HG03571 (cell line): ENCODE data around the gene ADAMTSL1.

ENCODE experiments used
- ATAC-seq: cut with Tn5 transposase; IDR thresholded peaks from one replicate; pipeline ENCODE4 v1.9.1; 2021; ENCODE audit not compliant: unreplicated experiment

The ADAMTSL1 gene

GRCh38 chr9:18888290-18888689, 414.3 kb downstream of the ADAMTSL1 start:
- no peak for ATAC-seq

GRCh38 chr9:18889550-18889949, 415.6 kb downstream of the ADAMTSL1 start:
- no peak for ATAC-seq

GRCh38 chr9:18890372-18890771, 416.4 kb downstream of the ADAMTSL1 start:
- peak; percentile 76 for ATAC-seq

- no peak for ATAC-seq
Observed at GRCh38 chr9:18891946-18892670, 418.2 kb downstream of the ADAMTSL1 start.

DNA sequence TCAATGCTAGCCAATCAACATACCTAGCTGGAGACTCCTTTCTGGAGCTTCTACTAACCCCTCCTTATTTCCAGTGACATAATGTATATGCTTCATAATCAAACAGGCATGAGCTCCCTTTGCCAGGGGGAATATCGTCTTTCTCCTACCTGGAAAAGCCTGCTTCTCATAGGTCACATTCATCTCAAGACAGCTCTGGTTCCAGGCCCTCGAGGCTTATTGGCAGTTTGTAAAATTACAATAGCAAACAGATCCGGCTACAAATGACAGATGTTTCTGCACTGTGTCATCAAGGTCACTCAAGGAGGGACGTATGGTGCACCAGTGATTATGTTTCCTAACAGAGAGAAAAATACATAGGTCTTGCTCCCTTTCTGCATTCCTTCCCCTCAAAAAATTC, 419.1 kb downstream of the ADAMTSL1 start:
- ATAC-seq, result no peak

DNA sequence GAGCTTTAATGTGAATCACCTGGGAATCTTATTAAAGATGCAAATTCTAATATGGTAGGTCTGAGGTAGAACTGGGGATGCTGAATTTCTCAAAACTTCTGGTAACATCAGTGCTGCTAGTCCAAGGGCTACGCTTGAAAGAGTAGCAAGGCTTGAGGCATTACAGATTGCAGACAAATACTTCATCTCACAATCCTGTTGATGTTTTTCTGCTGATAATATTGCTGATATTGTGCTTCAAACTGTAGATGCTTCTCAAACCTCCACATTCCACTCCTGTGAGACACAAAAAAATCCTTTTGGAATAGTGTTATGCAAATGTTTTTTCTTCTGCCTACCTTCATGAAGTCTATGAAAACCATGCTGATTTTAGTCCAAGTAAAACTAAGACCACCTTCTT, 419.5 kb downstream of the ADAMTSL1 start:
- no peak for ATAC-seq

GRCh38 chr9:18896004-18896403, 422.1 kb downstream of the ADAMTSL1 start:
- ATAC-seq, result no peak

GRCh38 chr9:18896531-18897179, 422.7 kb downstream of the ADAMTSL1 start:
- ATAC-seq, result no peak

DNA sequence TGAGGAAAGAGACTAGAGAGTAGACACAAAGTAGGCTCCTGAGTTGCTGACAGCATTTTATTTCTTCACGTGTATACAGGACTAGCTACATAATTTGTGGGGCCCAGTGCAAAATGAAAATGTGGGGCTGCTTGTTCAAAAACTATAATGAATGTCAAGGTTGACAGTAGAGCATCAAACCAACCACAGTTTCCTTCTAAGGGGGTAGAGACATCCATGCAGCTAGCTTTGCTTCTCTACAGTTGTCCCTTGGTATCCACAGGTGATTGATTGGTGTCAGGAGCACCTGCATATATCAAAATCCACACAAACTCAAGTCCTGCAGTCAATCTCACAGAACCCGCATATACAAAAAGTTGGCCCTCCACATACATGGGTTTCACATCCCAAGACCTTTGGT, 429.5 kb downstream of the ADAMTSL1 start:
- no peak for ATAC-seq

- ATAC-seq, result no peak
Observed at GRCh38 chr9:18905028-18905882, 431.3 kb downstream of the ADAMTSL1 start.

- no peak for ATAC-seq
Observed at GRCh38 chr9:18905883-18906629, 432.1 kb downstream of the ADAMTSL1 start.

GRCh38 chr9:18906656-18907395, 432.9 kb downstream of the ADAMTSL1 start:
- ATAC-seq, result no peak

- ATAC-seq, result no peak
Observed at GRCh38 chr9:18907927-18908625, 434.1 kb downstream of the ADAMTSL1 start.

DNA sequence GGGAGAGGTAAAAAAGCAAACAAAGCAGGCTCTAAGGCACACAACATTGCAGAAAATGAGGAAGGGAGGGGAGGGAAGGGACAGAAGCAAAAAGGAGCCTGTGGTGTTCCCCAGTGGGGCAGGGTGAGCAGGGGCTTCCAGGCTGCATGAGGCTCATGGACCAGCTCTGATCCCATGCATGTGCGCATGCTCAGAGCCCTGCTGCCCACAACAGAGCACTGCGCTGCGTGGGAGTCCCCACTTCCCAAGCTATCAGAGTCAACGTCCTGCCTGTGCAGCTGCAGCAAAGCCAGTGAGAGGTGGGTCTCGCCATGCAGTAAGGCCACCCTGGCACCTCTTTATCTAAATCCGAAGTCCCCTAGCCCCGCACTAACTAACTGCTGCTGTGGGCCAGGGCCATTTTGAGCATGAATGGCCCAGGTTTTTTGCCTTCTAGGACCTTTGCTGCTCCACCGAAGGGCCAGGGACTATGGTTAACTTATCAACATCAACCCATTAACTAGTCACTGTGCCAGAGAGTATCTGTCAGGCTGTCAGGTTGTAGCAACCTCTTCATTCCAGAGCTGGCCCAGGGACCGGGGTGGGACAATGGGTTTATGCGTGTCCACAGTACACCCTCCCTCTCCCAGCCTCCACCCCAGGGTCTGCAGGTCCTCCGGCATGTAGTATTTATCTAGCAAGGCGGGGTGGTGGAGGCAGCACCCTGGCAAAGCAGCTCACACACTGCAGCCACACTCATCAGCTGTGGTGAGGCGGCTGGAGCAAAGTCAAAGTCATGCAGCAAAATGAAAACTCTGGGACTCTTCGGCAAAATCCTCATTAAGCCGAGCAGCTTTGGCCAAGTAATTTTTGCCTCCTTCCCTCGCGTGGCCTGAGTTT, 435.4 kb downstream of the ADAMTSL1 start:
- no peak for ATAC-seq

DNA sequence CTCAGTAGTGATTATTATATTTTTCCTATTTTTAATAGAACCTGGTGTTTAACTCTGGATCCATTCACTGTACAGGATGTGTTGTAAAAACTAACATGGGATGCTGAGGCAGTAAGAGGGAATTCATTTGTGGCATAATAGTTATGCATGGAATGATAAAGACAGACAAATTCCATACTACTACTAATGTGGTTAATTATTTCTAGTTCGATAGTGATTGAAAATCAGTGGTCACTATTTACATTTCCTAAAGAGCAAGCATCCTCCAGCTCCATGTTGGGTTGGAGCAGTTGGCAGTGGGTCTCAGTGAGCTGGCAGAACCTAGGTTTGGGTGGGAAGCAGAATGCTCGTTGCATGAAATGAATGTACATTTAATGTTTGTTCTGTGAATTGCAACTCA, 436.5 kb downstream of the ADAMTSL1 start:
- no peak for ATAC-seq

DNA sequence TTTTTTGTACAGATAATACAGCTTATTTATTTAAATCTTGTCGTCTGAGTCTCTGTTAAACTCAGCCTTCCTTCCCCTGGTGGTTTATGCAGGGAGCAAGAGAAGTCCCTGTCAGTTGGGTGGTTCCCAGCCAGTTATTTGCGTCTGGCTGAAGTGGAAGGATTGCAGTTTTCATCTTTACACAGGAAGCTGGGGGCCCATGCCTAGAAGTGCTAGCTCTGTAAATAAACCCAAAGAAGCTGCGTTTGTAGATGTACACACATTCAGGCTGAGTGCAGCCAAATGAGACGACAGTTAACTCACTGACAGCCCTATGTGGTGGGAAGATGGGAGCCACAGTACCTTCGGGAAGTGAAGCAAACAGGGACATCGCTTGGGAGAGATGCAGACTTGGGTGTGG, 437.0 kb downstream of the ADAMTSL1 start:
- no peak for ATAC-seq

- ATAC-seq, result no peak
Observed at GRCh38 chr9:18911714-18912342, 437.9 kb downstream of the ADAMTSL1 start.
